LNCAP (cell line): ENCODE results near the gene YLPM1.

ENCODE experiments used
- CTCF ChIP-seq: fragments of 450-650 bp; IDR thresholded peaks from 2 replicates; pipeline ENCODE4 v1.5.1; 2017; ENCODE audit warnings: mild to moderate bottlenecking

YLPM1 gene

GRCh38 chr14:74820288-74820687 lies 57.2 kb downstream of the YLPM1 start:
- TF ChIP-seq CTCF: no peak

GRCh38 chr14:74821267-74821915 lies 58.3 kb downstream of the YLPM1 start:
- TF ChIP-seq CTCF: no peak

DNA sequence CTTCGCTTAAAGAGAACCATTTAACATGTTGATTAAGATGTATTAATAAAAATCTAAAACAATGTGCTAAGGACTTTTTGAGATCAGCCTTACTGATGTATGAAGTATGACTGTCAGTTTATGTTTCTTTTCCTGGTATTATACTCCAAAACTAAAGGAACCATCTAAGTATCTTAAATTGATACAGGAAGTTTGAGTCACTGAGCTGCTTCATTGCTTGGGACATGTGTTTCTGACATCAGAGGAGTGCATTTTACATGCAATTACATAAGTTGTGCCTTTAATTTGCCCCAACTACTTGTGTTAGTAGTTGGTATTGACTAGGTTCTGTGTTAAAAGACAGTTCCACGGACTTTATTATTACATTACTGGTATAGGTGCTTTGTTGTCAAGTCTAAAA lies 61.9 kb downstream of the YLPM1 start:
- TF ChIP-seq CTCF: no peak

DNA sequence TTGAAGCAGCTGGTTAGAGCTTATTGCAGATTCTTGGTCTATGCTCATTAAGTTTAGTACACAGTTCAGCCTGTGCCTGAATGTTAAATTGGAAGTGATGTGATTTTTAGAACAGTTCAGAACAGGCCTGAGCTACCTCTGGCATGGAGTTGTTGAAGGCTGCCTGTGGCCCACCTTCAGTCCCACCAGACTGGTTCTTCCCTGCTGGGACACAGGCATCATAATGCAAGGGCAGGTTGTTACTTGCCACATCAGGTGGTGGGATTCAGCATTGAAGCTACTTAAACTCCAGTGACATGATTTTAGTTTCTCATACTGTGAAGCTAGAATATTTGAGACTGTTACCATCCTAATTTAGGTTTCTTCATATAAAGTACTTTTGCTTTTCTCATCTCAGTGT lies 63.5 kb downstream of the YLPM1 start:
- no peak for TF ChIP-seq CTCF

DNA sequence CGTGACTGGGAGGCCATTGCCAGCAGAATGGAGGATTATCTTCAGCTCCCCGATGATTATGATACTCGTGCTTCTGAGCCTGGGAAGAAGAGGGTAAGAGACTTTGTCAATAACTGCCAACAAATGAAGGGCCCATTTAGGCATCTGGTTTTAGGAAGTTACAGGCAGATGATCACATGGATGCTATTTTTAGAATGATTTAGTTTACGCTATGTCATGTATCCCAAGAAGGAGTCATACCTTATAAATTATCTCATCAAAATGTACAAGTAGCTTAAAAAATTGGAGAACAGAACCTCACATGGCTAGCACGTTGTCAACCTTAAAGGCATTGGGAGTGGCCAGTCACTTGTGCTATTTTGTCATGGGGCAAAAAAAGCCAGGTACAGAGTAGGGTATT lies 66.1 kb downstream of the YLPM1 start:
- TF ChIP-seq CTCF: no peak

- TF ChIP-seq CTCF: no peak
These were observed 69.7 kb downstream of the YLPM1 start for GRCh38 chr14:74832849-74833248.

- TF ChIP-seq CTCF: no peak
These were observed 71.7 kb downstream of the YLPM1 start for GRCh38 chr14:74834692-74835392.
